ENCODE measurements around the gene LIX1.
"Not testable (repeated sequence)": the region's sequence is repeated elsewhere in the genome, so short reads cannot be mapped to it uniquely, and the experiment has no call there.

Gene LIX1

GRCh38 chr5:97142521-97143254 lies at the start of gene LIX1:
Gene LIX1, minus strand, starts transcription at chr5:97142611. Its CDS starts 35 bp downstream, at chr5:97142576.
- DNase-seq (ENCODE audit: low spot score) = peak; percentile 45
- TF ChIP-seq CTCF (IDR thresholded peaks at IDR 0.05; ENCODE audit: extremely low read depth, insufficient read depth, missing control alignments) = peak; percentile 78
- in situ Hi-C loops (cut with MboI; ENCODE audit: low pct_unique_long_range_greater_than_20kb, low sequenced_read_pairs, unreplicated experiment) = no loop called here

GRCh38 chr5:97191893-97192292 lies 49.5 kb upstream of the LIX1 start:
- in situ Hi-C loops (cut with MboI; ENCODE audit: low pct_unique_long_range_greater_than_20kb, low sequenced_read_pairs, unreplicated experiment) = no loop called here
- TF ChIP-seq CTCF (IDR thresholded peaks at IDR 0.05; ENCODE audit: extremely low read depth, insufficient read depth, missing control alignments) = no peak
- no peak for DNase-seq (ENCODE audit: low spot score)

DNA sequence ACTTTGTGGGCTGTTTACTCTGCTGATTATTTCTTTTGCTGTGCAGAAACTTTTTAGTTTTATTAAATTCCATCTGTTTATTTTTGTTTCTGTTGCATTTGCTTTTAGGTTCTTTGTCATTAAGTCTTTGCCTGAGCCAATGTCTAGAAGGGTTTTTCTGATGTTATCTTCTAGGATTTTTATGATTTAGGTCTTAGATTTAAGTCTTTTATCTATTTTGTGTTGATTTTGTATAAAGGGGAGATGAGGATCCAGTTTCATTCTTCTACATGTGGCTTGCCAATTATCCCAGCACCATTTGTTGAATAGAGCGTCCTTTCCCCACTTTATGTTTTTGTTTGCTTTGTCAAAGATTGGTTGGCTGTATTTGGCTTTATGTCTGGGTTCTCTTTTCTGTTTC lies 47.1 kb upstream of the LIX1 start:
- DNase-seq (ENCODE audit: low spot score); in situ Hi-C loops (cut with MboI; ENCODE audit: low pct_unique_long_range_greater_than_20kb, low sequenced_read_pairs, unreplicated experiment): not testable (repeated sequence)

GRCh38 chr5:97183930-97184213 lies 41.5 kb upstream of the LIX1 start:
- no peak for TF ChIP-seq CTCF (IDR thresholded peaks at IDR 0.05; ENCODE audit: extremely low read depth, insufficient read depth, missing control alignments)
- no peak for DNase-seq (ENCODE audit: low spot score)
- in situ Hi-C loops (cut with MboI; ENCODE audit: low pct_unique_long_range_greater_than_20kb, low sequenced_read_pairs, unreplicated experiment) = no loop called here

- in situ Hi-C loops (cut with MboI; ENCODE audit: low pct_unique_long_range_greater_than_20kb, low sequenced_read_pairs, unreplicated experiment) = no loop called here
- DNase-seq (ENCODE audit: low spot score) = peak; percentile 78
- TF ChIP-seq CTCF (IDR thresholded peaks at IDR 0.05; ENCODE audit: extremely low read depth, insufficient read depth, missing control alignments) = no peak
Observed at GRCh38 chr5:97183100-97183929, 40.9 kb upstream of the LIX1 start, which contains the start of gene RIOK2. Gene RIOK2, minus strand, starts transcription at chr5:97183247. Its CDS starts 56 bp downstream, at chr5:97183191.

DNA sequence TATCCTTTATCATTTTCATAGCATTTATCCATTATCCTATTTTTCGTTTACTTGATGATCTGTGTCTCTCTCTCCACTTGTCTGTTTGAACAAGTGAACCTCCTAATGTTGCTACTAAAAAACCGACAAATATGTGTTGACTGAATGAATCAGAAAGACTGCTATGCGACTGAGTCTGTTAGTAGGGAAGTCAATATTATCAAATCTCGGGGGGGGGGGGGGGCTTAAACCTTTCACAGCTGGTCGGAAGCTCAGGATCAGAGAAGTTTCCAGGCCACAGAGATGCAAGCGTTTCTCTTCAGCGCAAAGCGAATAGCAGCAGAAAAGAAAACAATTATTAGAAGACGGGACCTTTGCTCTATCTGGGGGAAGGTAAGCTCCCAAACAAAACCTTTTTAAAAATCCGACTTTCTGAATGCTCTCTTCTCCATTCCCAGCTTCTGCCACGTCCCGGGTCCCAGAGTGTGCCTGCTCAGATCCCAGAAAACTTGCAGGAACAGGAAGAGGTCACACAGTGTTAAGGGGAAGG lies 40.2 kb upstream of the LIX1 start:
- in situ Hi-C loops (cut with MboI; ENCODE audit: low pct_unique_long_range_greater_than_20kb, low sequenced_read_pairs, unreplicated experiment) = no loop called here
- no peak for DNase-seq (ENCODE audit: low spot score)
- TF ChIP-seq CTCF (IDR thresholded peaks at IDR 0.05; ENCODE audit: extremely low read depth, insufficient read depth, missing control alignments) = no peak
